HepG2 (cell line): Measurements from ENCODE around the gene KCNMA1.

Experiments used
- ASH2L ChIP-seq: fragments of 300-600, 200-600 bp; sonication (generic); IDR thresholded peaks from 2 replicates; pipeline ENCODE4 v1.7.0; 2017; ENCODE audit warnings: low read depth, mild to moderate bottlenecking, moderate library complexity, mixed read lengths, low read length; ENCODE audit not compliant: insufficient read length
- EZH2 ChIP-seq: conservative IDR thresholded peaks from 2 replicates; pipeline ENCODE4 v1.6.1; 2012; ENCODE audit warnings: mild to moderate bottlenecking, low read depth, low read length, moderate library complexity
- FOSL1 ChIP-seq: sonication (generic); formaldehyde crosslinking; IDR thresholded peaks from 2 replicates; pipeline ENCODE4 v1.9.0; 2021; ENCODE audit warnings: missing genetic modification reagents, borderline replicate concordance
- IRF9 ChIP-seq: sonication (generic); formaldehyde crosslinking; IDR thresholded peaks from 2 replicates; pipeline ENCODE4 v1.8.0; 2022; ENCODE audit warnings: missing genetic modification reagents, mild to moderate bottlenecking, borderline replicate concordance
- JUND ChIP-seq: sonication (generic); formaldehyde crosslinking; IDR thresholded peaks from 2 replicates; pipeline ENCODE4 v1.8.0; 2022; ENCODE audit warnings: mild to moderate bottlenecking, missing genetic modification reagents
- MAFK ChIP-seq, 2 experiments: IDR thresholded peaks in 1 of 2; conservative IDR thresholded peaks in 1 of 2; 2 replicates each; pipeline ENCODE4 v1.6.1; 2011; ENCODE audit warnings: improper control_type of control experiment in 2 of 2, low read length in 2 of 2
- POLR2A ChIP-seq, 2 experiments: IDR thresholded peaks; 2 replicates each; pipeline ENCODE4 v1.6.1; 2011; ENCODE audit warnings: low read depth in 2 of 2, low read length in 2 of 2, mild to moderate bottlenecking in 1 of 2, moderate library complexity in 1 of 2; ENCODE audit not compliant: insufficient read depth in 1 of 2
- THYN1 ChIP-seq: sonication (generic); formaldehyde crosslinking; IDR thresholded peaks from 2 replicates; pipeline ENCODE4 v1.8.1; 2023; ENCODE audit warnings: low read depth, mild to moderate bottlenecking, moderate library complexity, missing genetic modification reagents, borderline replicate concordance
- TF ChIP-seq, protein P1 (sequence below): sonication (generic); formaldehyde crosslinking; IDR thresholded peaks from 2 replicates; pipeline ENCODE4 v1.5.0; 2020; ENCODE audit warnings: mild to moderate bottlenecking, missing genetic modification reagents, moderate library complexity

GRCh38 chr10:77548157-77548556 lies 89.5 kb downstream of the KCNMA1 start:
- TF ChIP-seq IRF9 (CRISPR knock-in tag) (no peak), FOSL1 (no peak), POLR2A (IDR thresholded peaks at IDR 0.05; ENCODE audit: insufficient read depth in 1 of 2, low read depth in 2 of 2, low read length in 2 of 2) (no peak), EZH2 (no peak), THYN1 (no peak), JUND (CRISPR knock-in tag) (no peak), ASH2L (no peak), MAFK (conservative IDR thresholded peaks at IDR 0.05 in 1 of 2, IDR thresholded peaks at IDR 0.05 in 1 of 2; ENCODE audit: low read length in 2 of 2) (no peak)
- TF ChIP-seq, protein P1, sequence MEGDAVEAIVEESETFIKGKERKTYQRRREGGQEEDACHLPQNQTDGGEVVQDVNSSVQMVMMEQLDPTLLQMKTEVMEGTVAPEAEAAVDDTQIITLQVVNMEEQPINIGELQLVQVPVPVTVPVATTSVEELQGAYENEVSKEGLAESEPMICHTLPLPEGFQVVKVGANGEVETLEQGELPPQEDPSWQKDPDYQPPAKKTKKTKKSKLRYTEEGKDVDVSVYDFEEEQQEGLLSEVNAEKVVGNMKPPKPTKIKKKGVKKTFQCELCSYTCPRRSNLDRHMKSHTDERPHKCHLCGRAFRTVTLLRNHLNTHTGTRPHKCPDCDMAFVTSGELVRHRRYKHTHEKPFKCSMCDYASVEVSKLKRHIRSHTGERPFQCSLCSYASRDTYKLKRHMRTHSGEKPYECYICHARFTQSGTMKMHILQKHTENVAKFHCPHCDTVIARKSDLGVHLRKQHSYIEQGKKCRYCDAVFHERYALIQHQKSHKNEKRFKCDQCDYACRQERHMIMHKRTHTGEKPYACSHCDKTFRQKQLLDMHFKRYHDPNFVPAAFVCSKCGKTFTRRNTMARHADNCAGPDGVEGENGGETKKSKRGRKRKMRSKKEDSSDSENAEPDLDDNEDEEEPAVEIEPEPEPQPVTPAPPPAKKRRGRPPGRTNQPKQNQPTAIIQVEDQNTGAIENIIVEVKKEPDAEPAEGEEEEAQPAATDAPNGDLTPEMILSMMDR (CRISPR knock-in tag): no peak
